CD4-positive, alpha-beta T cell (primary cell): ENCODE results near the gene SLC7A6. TPM values are rescaled to one million over a fixed set of nuclear protein-coding genes. Genes with fewer than 3 reads are reported as not detected.
"Not testable (repeated sequence)": the region's sequence is repeated elsewhere in the genome, so short reads cannot be mapped to it uniquely, and the experiment has no call there.

Experiments used
- ATAC-seq: fragments of 200-7000 bp; cut with Tn5 transposase; one replicate; pipeline ENCODE4 v1.10.0; 2022; ENCODE audit warnings: mild to moderate bottlenecking; ENCODE audit not compliant: poor library complexity
- CTCF ChIA-PET: fragments of 350-600 bp; sonication (Branson Sonifier 250); formaldehyde crosslinking; loops from one replicate; lab custom pipeline; 2021; ENCODE audit warnings: antibody characterized with exemption, inconsistent platforms; lab: Charles Lee
- POLR2A ChIA-PET: fragments of 350-600 bp; sonication (Branson Sonifier 250); formaldehyde crosslinking; loops from one replicate; lab custom pipeline; 2021; ENCODE audit warnings: antibody characterized with exemption, inconsistent platforms; lab: Charles Lee
- DNase-seq, 14 experiments: peaks; one replicate each; pipeline ENCODE4 v3.0.0-alpha.2; 2013 to 2020; ENCODE audit warnings: mixed read lengths in 2 of 14
- H3K27ac ChIP-seq, 2 donors: one replicate each; pipeline versions ENCODE4 v1.5.1 to v1.7.0; 2013; ENCODE audit warnings: low read length in 2 of 2, low read depth in 1 of 2, mild to moderate bottlenecking in 1 of 2
- H3K27me3 ChIP-seq, 2 experiments: 1 replicate in 1 of 2; 2 replicates in 1 of 2; pipeline versions ENCODE4 v1.6.1 to v1.7.0; 2013; ENCODE audit warnings: low read length in 2 of 2, control low read depth in 1 of 2, mild to moderate bottlenecking in 1 of 2, moderate library complexity in 1 of 2; ENCODE audit not compliant: insufficient read depth in 2 of 2, control insufficient read depth in 1 of 2
- H3K36me3 ChIP-seq: one replicate; pipeline ENCODE4 v1.6.1; 2013; ENCODE audit warnings: low read length, control low read depth; ENCODE audit not compliant: insufficient read depth
- H3K4me1 ChIP-seq: one replicate; pipeline ENCODE4 v1.6.1; 2013; ENCODE audit warnings: low read length, control low read depth; ENCODE audit not compliant: insufficient read depth
- H3K4me3 ChIP-seq: one replicate; pipeline ENCODE4 v1.5.1; 2013; ENCODE audit warnings: mild to moderate bottlenecking, low read length, moderate library complexity
- H3K9me3 ChIP-seq, 2 experiments: 1 replicate in 1 of 2; 2 replicates in 1 of 2; pipeline versions ENCODE4 v1.6.1 to v1.7.0; 2013; ENCODE audit warnings: low read length in 2 of 2, mild to moderate bottlenecking in 2 of 2, control low read depth in 1 of 2, moderate library complexity in 1 of 2; ENCODE audit not compliant: control insufficient read depth in 1 of 2, insufficient read depth in 1 of 2
- H3K27ac Mint-ChIP-seq: one replicate; pipeline ENCODE4 v1.8.0; 2020; ENCODE audit warnings: mixed read lengths
- H3K27me3 Mint-ChIP-seq: one replicate; pipeline ENCODE4 v1.8.0; 2021; ENCODE audit warnings: mixed read lengths
- H3K36me3 Mint-ChIP-seq: one replicate; pipeline ENCODE4 v1.8.0; 2021; ENCODE audit warnings: low read depth, mixed read lengths
- H3K4me1 Mint-ChIP-seq: one replicate; pipeline ENCODE4 v1.8.0; 2021; ENCODE audit warnings: low read depth, mixed read lengths
- H3K4me3 Mint-ChIP-seq: one replicate; pipeline ENCODE4 v1.8.0; 2020; ENCODE audit warnings: mild to moderate bottlenecking, mixed read lengths
- H3K9me3 Mint-ChIP-seq: one replicate; pipeline ENCODE4 v1.8.0; 2020; ENCODE audit warnings: mixed read lengths
- CTCF ChIP-seq: fragments of 200-600 bp; IDR thresholded peaks from one replicate; pipeline ENCODE4 v1.8.0; 2022; ENCODE audit warnings: antibody characterized with exemption, mild to moderate bottlenecking
- intact Hi-C, 2 experiments: fragments of 100-400 bp; cut with DNase I in 1 of 2; cut with micrococcal nuclease in 1 of 2; formaldehyde crosslinking; loops; one replicate each; pipeline versions ENCODE4 v1.15.1 to v1.9.0; 2023 to 2025; cut with DNase I, micrococcal nuclease
- total RNA-seq, 174 experiments: library from RNA in 2 of 174; stranded (reverse) in 2 of 174; gene quantifications; one replicate each; pipeline ENCODE4 v1.2.3 and lab custom pipeline; 2021 to 2026

The SLC7A6 gene
- total RNA-seq, 2 experiments from 2014 or later: 187 to 197 TPM

DNA sequence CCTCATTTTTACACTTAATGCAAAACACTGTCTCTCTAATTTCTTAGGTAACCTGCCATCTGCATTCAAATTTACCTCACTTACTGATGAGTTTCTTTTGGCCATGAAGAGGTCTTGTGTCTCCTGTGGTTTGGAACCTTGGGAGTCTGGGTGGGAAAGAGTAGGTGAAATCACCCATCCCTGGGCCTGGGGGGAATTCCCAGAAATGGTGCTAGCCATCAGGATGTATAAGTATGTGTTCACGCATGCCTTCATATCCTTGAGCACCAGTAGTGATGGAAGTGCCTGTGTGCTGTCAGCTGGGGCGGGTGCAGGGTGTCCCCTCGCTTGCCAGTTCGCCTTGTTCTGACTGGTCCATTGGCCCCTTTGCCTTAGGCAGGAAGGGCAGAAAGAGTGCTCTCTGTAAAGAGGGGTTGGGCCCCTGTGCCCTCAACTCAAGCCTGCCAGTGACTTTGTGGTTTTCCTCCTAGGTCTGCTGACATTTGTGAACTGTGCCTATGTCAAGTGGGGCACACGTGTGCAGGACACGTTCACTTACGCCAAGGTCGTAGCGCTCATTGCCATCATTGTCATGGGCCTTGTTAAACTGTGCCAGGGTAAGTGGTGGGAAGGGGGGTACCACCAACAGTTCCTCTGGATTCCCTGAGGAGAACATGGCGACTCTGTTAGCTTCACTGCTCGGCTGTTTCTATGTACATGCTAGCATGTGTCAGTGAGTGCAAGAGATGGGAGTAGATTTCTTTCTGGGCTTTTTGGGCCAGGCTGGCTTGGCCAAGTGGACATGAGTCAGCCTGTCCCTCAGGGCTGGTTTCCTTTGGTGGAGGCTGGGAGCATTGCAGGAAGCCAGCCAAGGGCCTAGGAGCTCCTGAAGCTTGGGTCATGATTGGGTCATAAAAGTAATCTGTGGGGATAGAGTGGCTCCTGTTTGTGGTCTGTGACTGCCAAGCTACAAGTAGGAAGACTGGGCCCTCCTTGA lies 23.2 kb downstream of the SLC7A6 start:
- intact Hi-C loops: loop anchor here (1.0 to 2.0 kb wide), 3 partner anchors 15 to 22 kb away; no protein-coding TSS in a partner anchor
- H3K4me1 ChIP-seq: peaks cover 100% of the 10 kb centered on the region
- Mint-ChIP-seq H3K36me3 (peaks cover 81% of the 10 kb centered on the region), H3K27ac (peak overlapping the region; percentile 87), H3K9me3 (no peaks in the 10 kb centered on the region), H3K4me1 (peaks cover 93% of the 10 kb centered on the region), H3K4me3 (peak overlapping the region; percentile 73), H3K27me3 (no peaks in the 10 kb centered on the region)
- peak overlapping the region; percentile 73 to 80 for H3K27ac ChIP-seq
- peak; percentile 59 for ATAC-seq
- ChIA-PET POLR2A (interaction anchor here (0.8 to 14.1 kb wide), 5 partner anchors 9 to 30 kb away, joined by 3 to 271 read pairs (median 52); partner anchors contain the start of genes PRMT7, SLC7A6 and SLC7A6OS), CTCF (interaction anchor here (0.9 to 23.0 kb wide), 5 partner anchors 8 to 24 kb away, joined by 3 to 278 read pairs (median 5); partner anchors contain the start of gene SLC7A6)
- peak in 12 of 14 experiments; percentile 27 to 84 (median 48) for DNase-seq
- H3K36me3 ChIP-seq: peaks cover 43% of the 10 kb centered on the region
- no peak for TF ChIP-seq CTCF
- H3K9me3 ChIP-seq: no peaks in the 10 kb centered on the region
- H3K4me3 ChIP-seq: no peak overlapping the region
- H3K27me3 ChIP-seq: no peaks in the 10 kb centered on the region

- POLR2A ChIA-PET: interaction anchor here (0.8 to 14.1 kb wide), 5 partner anchors 8 to 30 kb away, joined by 3 to 271 read pairs (median 52); partner anchors contain the start of genes PRMT7, SLC7A6 and SLC7A6OS
- Mint-ChIP-seq H3K9me3 (no peaks in the 10 kb centered on the region), H3K27me3 (no peaks in the 10 kb centered on the region), H3K4me3 (peak overlapping the region; percentile 73), H3K36me3 (peaks cover 80% of the 10 kb centered on the region), H3K27ac (peak overlapping the region; percentile 87), H3K4me1 (peaks cover 91% of the 10 kb centered on the region)
- DNase-seq (no peak), ATAC-seq (no peak)
- no peaks in the 10 kb centered on the region for H3K27me3 ChIP-seq
- no peaks in the 10 kb centered on the region for H3K9me3 ChIP-seq
- peak overlapping the region; percentile 73 to 80 for H3K27ac ChIP-seq
- H3K4me1 ChIP-seq: peaks cover 97% of the 10 kb centered on the region
- CTCF ChIA-PET: interaction anchor here (0.9 to 23.0 kb wide), 4 partner anchors 9 to 25 kb away, joined by 3 to 278 read pairs (median 4); partner anchors contain the start of gene SLC7A6
- intact Hi-C loops: loop anchor here in 1 of 2 experiments (1.0 kb wide), 1 partner anchor 23 kb away; no protein-coding TSS in a partner anchor
- H3K4me3 ChIP-seq: no peak overlapping the region
- TF ChIP-seq CTCF: no peak
- H3K36me3 ChIP-seq: peaks cover 43% of the 10 kb centered on the region
These were observed 23.9 kb downstream of the SLC7A6 start for GRCh38 chr16:68288252-68288650.

DNA sequence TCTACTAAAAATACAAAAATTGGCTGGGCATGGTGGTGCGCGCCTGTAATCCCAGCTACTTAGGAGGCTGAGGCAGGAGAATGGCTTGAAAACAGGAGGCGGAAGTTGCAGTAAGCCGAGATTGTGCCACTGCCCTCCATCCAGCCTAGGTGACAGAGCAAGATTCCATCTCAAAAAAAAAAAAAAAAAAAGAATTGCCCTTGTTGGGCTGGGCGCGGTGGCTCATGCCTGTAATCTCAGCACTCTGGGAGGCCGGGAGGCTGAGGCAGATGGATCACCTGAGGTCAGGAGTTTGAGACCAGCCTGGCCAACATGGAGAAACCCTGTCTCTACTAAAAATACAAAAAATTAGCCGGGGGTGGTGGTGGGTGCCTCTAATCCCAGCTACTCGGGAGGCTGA lies 24.5 kb downstream of the SLC7A6 start:
- not testable (repeated sequence) for H3K4me3 ChIP-seq, H3K27me3 ChIP-seq, H3K4me3 Mint-ChIP-seq, H3K27me3 Mint-ChIP-seq, ATAC-seq, DNase-seq, H3K9me3 ChIP-seq, H3K9me3 Mint-ChIP-seq
- POLR2A ChIA-PET: interaction anchor here (1.6 to 14.1 kb wide), 5 partner anchors 11 to 26 kb away, joined by 9 to 271 read pairs (median 52); partner anchors contain the start of genes PRMT7, SLC7A6 and SLC7A6OS
- H3K27ac Mint-ChIP-seq: peak overlapping the region; percentile 87
- CTCF ChIA-PET: interaction anchor here (1.1 to 23.0 kb wide), 3 partner anchors 9 to 40 kb away, joined by 5 to 278 read pairs (median 14); partner anchors contain the start of gene SLC7A6
- Histone ChIP-seq H3K27ac (peak overlapping the region; percentile 80 to 83), H3K4me1 (peaks cover 97% of the 10 kb centered on the region), H3K36me3 (peaks cover 45% of the 10 kb centered on the region)
- H3K4me1 Mint-ChIP-seq: peaks cover 90% of the 10 kb centered on the region
- intact Hi-C loops: loop anchor here in 1 of 2 experiments (1.0 kb wide), 1 partner anchor 23 kb away; no protein-coding TSS in a partner anchor
- H3K36me3 Mint-ChIP-seq: peaks cover 80% of the 10 kb centered on the region
